Measurements from ENCODE around the gene SOX18.

Gene SOX18

DNA sequence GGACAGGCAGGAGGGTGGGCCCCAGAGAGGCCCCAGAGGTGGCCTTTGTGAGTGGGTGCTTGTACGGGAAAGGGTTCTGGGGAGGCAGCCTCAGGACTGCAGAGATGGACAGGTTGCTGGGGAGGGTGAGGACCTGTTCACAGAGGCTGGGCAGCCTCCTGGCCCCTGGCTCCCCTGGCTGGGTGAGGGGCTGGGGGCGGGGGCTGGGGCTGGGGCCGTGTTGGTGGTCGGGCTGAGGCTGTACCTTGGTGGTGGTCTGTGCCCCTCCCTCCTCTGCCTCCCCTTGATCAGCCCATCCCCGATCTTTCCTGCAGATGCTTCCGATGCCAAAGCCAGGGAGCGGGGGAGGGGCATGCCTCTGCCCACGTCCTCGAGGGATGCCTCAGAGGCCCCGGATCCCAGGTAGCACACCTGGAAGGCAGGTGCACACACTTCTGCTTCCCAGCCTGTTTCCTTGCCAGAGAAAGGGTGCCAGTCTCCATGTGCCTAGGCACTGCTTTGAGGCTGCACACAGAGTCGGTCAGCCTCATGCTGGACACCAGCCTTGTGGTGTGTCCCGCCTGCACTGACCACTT, 18.4 kb upstream of the SOX18 start:
- FAIRE-seq: no peak

DNA sequence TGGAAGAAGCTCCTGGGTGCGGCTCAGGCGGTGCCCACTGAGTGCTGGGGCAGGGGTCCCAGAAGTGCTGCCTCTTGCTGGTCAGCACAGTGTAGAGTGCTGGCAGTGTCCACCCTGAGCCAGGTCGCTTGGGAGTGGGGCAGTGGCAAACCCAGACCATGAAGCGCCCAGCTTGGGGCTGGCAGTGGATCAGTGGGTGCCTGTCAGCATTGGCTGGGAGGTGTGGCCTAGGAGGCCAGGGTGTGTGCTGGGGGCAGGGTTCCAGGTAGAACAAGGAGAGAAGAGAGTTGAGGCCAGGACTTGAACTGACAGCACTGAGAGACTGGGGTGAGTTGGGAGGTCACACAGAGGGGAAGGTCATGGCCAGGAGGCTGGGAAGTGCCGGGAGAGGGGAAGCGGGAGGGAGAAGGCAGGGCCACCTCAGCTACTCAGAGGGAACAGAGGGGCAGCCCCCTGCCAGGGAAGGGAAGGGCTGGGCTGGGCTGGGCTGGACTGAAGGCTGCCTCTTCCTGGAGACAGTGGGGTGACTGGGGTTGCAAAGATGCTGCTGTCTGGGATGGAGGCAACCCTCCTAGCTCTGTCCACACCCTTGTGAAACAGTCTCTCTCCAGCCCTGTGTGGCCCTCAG, 17.7 kb upstream of the SOX18 start:
- no peak for FAIRE-seq

DNA sequence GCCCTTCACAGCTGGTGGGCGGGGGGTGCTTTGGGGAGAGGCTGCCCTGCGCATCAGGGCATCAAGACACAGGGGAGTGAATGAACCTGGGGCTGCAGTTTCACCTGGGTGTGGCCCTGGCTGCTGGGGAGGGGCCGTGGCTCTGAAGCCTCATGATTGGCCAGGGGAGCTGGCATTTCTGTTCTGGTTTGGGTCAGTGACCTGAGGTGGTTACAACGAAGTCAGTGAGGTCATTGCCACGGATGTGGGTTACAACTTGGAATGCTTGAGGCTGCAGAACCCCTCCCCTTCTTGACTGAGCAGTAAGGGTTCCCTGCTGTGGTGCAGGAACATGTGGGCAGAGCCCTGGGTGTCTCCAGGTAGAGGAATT, 16.5 kb upstream of the SOX18 start:
- no peak for FAIRE-seq

DNA sequence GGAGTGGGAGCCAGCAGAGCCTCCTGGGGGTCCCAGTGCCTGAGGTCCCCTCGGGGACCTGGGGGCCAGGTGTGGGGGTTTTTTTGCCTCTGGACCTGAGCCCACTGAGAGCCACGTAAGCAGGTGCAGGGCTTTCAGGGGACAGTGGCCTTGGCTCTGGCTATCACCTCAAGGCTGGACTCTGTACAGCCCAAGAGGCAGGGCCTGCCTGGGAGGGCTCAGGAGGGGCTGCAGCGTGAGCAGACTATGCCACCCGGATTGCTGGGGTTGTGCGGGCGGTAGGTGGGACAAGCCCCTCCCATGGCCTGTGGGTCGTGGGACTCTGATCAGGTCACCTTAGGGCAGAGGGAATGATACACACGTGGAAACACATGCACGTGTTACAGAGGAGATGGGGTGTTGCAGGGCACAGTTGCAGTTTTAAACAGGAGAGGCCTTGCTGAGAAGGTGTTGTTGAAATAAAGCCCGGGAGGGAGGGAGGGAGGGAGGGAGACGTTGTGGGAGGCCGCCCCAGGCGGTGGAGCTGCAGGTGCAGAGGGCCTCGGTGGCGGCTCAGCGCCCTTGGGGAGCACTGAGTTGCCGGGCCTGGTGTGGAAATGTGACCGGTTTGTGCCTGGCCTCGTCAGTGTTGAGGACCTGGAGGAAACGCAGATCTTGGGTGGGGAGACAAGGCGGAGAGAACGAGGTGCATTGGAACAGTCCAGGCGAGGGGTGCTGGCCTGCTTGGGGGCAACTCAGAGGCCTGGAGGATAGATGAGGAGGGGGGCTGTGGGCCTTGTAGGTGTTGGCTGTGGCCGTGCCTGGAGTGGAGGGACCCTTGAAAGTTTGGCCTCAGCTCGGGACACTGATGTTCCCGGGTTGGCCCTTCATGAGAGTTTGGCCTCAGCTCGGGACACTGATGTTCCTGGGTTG, 15.9 kb upstream of the SOX18 start:
- FAIRE-seq: no peak

DNA sequence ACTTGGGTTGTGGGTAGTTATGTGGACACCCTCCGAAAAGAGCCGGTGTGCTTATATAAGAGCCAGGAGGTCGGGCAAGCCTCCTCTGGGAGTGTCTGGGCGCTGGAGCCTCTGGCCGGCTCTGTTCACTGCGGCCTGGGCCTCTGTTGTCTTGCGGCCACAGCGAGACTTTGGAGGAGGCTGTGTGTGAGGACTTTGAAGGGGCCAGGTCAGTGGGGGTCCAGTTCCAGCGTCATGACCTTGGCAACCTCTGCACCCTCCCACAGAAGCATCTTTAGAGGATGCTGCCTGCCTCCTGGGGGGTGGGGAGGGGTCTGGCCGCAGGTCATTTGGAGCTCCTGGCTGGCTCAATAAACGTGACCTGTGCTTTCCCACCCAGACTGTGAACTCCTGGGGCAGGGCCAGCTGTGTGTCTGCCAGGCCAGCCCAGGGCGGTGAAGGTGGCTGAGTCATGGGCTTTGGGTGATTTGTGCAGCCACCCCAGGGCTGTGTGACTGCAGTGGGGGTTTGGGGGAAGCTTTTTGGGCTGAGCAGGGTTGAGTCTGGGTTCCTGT, 14.8 kb upstream of the SOX18 start:
- no peak for FAIRE-seq

- no peak for FAIRE-seq
Measured at GRCh38 chr20:64063389-64064144, 14.1 kb upstream of the SOX18 start.

- no peak for FAIRE-seq
Measured at GRCh38 chr20:64062596-64063388, 13.4 kb upstream of the SOX18 start, which contains the start of gene TCEA2. Gene TCEA2, plus strand, starts transcription at chr20:64063198. Its CDS starts 115 bp downstream, at chr20:64063313.

GRCh38 chr20:64062276-64062595, 12.8 kb upstream of the SOX18 start:
- no peak for FAIRE-seq

GRCh38 chr20:64058536-64058935, 9.1 kb upstream of the SOX18 start:
- no peak for FAIRE-seq

DNA sequence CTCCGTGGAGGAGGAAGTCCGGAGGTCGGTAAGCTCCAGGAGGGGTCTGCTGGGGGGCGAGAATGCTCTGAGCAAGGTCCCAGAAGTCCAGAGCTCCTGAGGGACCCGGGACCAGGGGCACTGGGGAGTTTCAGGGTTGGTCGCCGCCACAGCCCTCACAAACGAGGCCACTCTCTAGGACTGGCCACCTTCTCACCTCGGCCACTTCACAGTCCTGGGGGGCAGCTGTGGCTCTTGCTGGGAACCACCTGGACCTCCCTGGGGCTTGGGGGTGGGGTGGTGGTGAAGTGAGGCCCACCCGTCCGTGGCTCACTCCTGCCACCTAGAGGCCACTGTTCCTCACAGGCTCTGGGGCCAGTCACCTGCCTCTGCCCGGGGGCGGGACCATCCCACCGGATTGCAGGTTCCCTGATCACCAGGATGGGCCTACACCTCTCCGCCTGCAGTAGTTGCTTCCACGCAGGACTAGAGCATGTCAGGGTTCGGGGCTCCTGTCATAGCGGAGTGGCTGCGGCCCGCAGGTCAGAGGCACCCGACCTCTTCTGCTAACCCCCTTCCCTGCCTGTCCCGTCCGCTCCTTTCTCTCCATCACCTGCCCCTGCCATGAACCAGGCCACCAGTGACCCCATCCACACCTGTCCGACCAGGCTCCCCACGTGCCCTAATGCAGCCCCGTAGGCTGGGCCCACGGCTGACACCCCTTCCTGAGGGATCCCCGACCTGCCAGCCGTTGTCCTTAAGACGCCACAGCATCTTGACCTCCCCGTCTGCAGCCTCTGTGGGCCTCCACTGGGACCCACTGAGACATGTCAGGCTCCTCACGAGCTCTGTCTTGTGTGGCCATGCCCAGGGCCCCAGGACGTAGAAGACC, 8.4 kb upstream of the SOX18 start:
- no peak for FAIRE-seq

DNA sequence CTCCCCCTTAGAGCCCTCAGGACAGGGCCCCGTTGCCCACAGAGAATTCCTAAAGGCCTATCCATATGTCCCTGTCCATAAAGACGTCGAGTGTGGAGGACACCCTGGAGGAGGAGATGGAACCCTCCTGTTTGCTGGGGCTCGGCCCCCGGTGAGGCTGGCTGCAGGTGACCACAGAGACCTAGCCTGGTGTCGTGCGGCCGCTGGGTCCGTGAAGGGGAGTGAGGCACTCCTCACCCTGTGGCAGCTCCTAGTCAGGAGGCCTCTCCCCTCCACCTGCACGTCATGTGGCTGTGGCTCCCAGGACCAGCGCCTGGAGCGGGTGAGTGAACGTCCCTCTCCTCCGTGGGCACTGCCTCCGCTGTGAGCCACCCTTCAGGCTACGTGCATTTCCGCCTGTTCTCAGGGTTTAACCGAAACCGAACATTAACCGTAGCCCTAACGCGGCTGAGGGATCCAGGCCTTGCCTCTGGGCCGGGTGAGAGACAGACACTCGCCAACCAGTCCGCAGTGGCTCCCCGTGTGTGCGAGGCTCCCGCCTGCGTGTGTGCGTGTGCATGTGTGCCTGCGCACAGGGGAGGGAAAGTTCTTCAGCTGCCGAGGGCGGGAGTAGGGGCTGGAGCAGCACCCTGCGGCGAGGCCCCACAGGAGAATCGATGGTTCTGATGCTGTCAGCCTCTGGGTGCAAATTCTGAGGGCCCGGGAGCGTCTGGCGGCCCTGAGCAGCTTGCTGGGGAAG, 7.6 kb upstream of the SOX18 start:
- no peak for FAIRE-seq

- no peak for FAIRE-seq
Measured at GRCh38 chr20:64056639-64056888, 7.1 kb upstream of the SOX18 start.

- FAIRE-seq: no peak
Measured at GRCh38 chr20:64055893-64056638, 6.6 kb upstream of the SOX18 start.

DNA sequence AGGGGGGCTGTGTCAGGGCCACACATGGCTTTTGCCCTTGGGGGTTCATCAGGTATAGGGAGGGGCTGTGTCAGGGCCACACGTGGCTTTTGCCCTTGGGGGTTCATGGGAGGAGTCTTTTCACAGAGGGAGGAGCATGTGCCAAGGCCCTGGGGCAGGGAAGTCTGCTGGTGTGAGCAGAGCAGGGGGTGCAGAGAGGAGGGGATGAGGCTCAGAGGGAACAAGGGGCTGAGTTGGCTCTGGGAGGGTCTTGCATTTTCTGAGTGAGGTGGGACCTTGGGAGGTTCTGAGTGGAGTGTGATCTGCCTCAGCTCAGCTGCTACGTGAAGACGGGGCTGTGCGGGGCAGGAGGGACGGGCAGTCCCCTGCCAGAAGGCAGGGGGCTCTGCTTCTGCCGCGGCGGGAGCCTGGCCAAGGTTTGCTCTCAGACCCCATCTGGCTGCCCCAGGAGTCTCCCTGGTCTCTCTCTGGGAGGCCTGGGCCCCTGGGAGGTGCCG, 6.0 kb upstream of the SOX18 start:
- FAIRE-seq: no peak

GRCh38 chr20:64053841-64054661, 4.6 kb upstream of the SOX18 start:
- no peak for FAIRE-seq

DNA sequence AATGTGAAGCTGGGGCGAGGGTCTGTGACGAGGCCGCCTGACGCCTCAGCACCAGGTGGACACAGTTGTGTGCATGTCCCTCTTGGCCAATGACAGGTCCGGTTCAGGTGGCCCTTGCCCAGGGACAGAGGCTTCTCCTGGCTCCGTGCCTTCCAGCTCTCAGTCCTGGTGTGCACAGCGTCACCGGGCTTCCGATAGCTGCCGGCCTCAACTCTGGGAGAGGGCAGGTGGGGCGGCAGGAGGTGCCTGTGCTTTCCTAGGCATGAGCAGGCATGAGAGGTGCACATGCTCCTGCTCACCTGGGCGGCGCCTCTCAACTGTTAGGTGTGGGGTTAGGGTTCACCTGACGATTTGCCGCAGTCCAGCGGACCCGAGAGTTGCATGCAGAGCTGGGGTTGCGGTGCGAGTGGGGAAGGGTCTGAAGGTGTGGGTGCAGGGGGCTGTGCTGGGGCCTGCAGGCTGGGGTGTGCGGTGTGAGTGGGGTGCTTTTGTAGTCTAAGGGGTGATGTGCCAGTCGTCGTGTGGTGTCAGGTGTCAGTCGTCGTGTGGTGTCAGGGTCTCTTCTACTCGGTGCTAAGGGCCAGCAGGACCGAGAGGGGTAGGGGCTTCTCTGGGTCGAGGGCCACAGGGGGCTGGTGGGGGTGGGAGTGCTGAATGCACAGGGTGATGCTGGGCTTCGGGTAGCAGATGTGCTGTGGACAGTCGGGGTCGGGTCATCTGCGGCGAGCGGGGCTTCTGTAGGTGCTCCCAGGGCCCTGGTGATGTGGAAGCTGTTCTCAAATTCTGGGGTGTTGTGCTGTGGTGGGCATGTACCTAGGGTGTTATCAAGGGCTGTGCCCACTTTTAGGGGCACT, 3.8 kb upstream of the SOX18 start:
- no peak for FAIRE-seq

DNA sequence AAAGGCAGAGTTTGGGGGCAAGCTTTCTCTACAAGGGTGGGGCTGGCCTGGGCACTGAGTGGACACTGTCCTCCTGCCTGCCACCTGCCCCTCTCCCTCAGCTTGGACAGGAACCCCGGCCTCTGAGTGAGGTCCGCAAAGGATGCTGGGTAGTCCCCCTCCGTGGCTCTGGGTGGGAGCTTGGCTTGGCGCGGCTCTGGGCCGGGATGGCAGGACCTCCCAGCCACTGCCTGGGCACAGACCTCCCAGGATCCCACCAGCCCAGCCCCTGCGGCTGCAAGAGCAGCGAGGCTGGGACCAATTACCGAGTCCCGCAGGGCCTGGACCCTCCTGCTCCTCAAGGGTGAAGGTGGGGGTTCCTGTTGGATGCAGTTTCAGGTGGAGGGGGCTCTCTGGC, 2.9 kb upstream of the SOX18 start:
- no peak for FAIRE-seq
